Fibroblast of skin of left biceps (primary cell): Measurements from ENCODE around the gene RASGEF1C.
"Not testable (repeated sequence)": the region's sequence is repeated elsewhere in the genome, so short reads cannot be mapped to it uniquely, and the experiment has no call there.

Experiments used
- DNase-seq, 2 experiments: peaks; one replicate each; pipeline ENCODE4 v3.0.0-alpha.2; 2013; ENCODE audit warnings: low read depth in 2 of 2

Gene RASGEF1C

GRCh38 chr5:180135967-180136629 is 72.9 kb downstream of the RASGEF1C start:
- DNase-seq: no peak

- no peak for DNase-seq
These were observed 73.7 kb downstream of the RASGEF1C start for GRCh38 chr5:180135128-180135955.

- no peak for DNase-seq
These were observed 75.0 kb downstream of the RASGEF1C start for GRCh38 chr5:180133971-180134508.

GRCh38 chr5:180133551-180133950 is 75.5 kb downstream of the RASGEF1C start:
- no peak for DNase-seq

- DNase-seq: no peak
These were observed 76.0 kb downstream of the RASGEF1C start for GRCh38 chr5:180133060-180133459.

GRCh38 chr5:180130876-180131740 is 77.9 kb downstream of the RASGEF1C start:
- no peak for DNase-seq

- no peak for DNase-seq
These were observed 78.6 kb downstream of the RASGEF1C start for GRCh38 chr5:180130291-180130869.

- DNase-seq: no peak
These were observed 79.5 kb downstream of the RASGEF1C start for GRCh38 chr5:180129291-180130190.

GRCh38 chr5:180128671-180129261 is 80.2 kb downstream of the RASGEF1C start:
- no peak for DNase-seq

- no peak for DNase-seq
These were observed 81.0 kb downstream of the RASGEF1C start for GRCh38 chr5:180127682-180128670.

GRCh38 chr5:180126716-180127681 is 82.0 kb downstream of the RASGEF1C start:
- DNase-seq: no peak

GRCh38 chr5:180126156-180126555 is 82.9 kb downstream of the RASGEF1C start:
- not testable (repeated sequence) for DNase-seq

- DNase-seq: not testable (repeated sequence)
These were observed 84.3 kb downstream of the RASGEF1C start for GRCh38 chr5:180124662-180125061.

GRCh38 chr5:180122875-180123274 is 86.1 kb downstream of the RASGEF1C start:
- DNase-seq: no peak

- DNase-seq: no peak
These were observed 87.1 kb downstream of the RASGEF1C start for GRCh38 chr5:180121826-180122413.

- DNase-seq: no peak
These were observed 88.5 kb downstream of the RASGEF1C start for GRCh38 chr5:180120237-180121101.
